NCI-H82 treated with DMSO at 0.1 percent for 48 hours (cell line): ENCODE measurements around the gene LRRN2.
"Not testable (repeated sequence)": the region's sequence is repeated elsewhere in the genome, so short reads cannot be mapped to it uniquely, and the experiment has no call there.

Experiments used
- DNase-seq: peaks from one replicate; lab custom pipeline; 2025; ENCODE audit not compliant: unreplicated experiment; lab: John Stamatoyannopoulos, UW

Gene LRRN2

GRCh38 chr1:204685236-204686006 lies at the start of gene LRRN2:
Gene LRRN2 (minus strand): TSS chr1:204685738. CDS start chr1:204619992, 65,746 bp downstream.
- DNase-seq, result peak; percentile 36

DNA sequence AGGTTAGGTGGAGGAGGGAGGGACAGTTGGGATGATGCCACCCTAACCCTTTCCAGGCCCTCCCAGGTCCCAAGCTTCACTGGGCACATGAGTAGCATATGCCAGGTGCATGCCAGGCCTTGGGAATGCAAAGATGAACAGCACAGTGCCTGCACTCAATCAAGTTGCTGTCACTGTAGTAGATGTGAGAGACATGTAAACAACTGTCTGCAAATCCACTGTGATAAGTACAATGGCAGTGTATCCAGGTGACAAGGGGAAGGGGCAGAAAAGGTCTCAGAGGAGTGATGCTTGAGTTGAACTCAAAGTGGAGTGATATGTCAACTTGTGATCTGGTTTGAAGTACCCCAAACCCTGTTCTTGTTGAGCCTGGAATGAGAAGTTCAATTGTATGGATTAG lies 49.5 kb upstream of the LRRN2 start:
- DNase-seq, result no peak

DNA sequence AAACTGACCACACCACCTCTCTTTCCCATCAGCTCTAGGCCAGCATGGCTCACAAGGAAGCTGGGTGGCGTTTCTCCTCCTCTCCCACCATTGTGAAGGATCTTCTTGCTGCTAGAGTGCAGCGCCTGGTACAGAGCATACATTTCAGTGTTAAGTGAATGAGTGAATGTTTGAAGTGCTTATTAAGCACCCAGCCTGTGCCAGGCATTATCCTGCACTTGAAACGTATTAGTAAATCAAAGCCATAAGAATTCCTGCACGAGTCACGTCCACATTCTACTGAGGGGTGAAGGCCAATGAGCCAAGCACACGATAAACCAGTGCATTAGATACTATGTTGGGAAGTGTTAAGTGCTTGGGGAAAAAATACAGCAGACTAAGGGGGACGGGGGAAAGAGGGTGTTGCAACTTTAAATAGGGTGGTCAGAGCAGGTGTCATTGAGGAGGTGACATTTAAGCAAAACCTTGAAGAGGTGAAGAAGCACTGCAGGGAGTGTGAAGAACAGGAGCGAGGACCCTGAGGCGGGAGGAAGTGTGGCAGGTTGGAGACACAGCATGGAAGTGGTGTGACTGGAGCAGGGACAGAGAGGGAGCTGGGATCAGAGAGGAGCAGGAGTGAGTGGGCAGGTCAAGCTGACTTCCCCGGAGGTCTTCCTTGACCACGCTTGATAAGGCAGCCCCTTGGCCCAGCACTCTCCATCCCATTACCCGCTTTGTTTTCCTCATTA lies 48.5 kb upstream of the LRRN2 start:
- DNase-seq, result no peak

GRCh38 chr1:204733289-204733688 lies 47.8 kb upstream of the LRRN2 start:
- no peak for DNase-seq

- DNase-seq, result peak; percentile 94
Observed at GRCh38 chr1:204731985-204732575, 46.5 kb upstream of the LRRN2 start.

GRCh38 chr1:204731509-204731908 lies 46.0 kb upstream of the LRRN2 start:
- peak; percentile 100 for DNase-seq

GRCh38 chr1:204730826-204731459 lies 45.4 kb upstream of the LRRN2 start:
- no peak for DNase-seq

- DNase-seq, result no peak
Observed at GRCh38 chr1:204729516-204729915, 44.0 kb upstream of the LRRN2 start.

DNA sequence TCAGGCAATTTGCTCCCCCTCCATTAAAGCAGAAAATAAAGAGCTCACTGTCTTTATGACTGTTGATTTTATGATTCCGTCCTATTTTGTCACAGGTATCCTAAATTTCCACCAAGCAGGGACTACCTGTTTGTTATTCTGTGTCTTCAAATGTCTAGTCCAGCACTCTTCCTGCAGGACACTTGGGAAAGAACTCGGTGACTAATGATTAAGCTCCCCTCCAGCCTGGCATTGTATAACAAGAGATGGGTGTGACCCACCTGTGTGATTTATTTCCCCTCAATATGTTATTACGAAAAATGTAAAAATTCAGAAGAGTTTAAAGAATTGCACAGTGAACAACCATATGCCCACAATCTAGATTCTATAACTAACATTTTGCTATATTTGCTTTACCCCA lies 42.9 kb upstream of the LRRN2 start:
- DNase-seq, result no peak

- no peak for DNase-seq
Observed at GRCh38 chr1:204728045-204728444, 42.5 kb upstream of the LRRN2 start.

DNA sequence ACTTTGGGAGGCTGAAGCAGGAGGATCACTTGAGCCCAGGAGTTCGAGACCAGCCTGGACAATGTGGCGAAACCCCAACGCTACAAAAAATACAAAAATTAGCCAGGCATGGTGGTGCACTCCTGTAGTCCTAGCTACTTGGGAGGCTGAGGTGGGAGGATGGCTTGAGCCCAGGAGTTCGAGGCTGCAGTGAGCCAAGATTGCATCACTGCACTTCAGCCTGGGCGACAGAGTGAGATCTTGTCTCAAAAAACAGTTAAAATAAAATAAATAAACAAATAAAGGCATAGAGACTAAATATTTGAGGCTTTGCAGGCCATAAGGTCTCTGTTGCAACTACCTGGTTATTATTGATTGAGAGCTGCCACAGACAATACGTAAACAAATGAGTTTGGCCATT lies 41.9 kb upstream of the LRRN2 start:
- not testable (repeated sequence) for DNase-seq

- no peak for DNase-seq
Observed at GRCh38 chr1:204726478-204726877, 40.9 kb upstream of the LRRN2 start.

- DNase-seq, result peak; percentile 85
Observed at GRCh38 chr1:204725821-204726448, 40.4 kb upstream of the LRRN2 start.

GRCh38 chr1:204723131-204723787 lies 37.7 kb upstream of the LRRN2 start:
- DNase-seq, result no peak

DNA sequence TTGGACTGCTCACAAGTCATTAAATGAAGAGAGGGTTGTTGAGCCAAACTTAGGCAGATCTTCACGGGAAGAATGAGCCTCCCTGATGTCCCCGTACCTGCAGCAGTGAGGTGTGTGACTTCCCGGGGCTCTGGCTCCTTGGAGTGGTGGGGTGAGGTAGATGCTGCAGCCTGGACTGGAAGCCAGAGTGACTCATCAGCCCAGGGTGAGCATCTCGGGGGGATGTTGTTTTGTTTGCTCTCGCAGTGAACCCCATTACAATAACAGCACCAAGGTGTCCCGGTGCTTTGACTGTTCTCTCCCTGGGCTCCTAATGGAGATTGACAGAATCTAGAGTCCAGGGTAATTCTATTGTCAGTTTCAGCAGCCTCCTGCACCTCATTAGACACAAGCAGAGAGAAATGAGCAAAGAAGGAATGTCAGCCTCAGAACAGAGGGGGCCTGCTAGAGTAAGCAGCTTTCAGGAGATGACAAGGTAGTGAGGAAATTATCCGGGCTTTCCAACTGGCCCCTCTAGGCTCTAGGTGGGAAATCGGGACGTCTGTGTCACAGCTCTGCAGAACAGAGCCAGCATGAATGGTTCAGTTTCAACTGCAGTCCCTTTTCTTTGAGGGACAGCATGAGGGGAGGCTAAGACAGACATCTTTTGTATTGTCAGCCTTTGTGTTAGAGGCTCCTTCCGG lies 36.0 kb upstream of the LRRN2 start:
- no peak for DNase-seq

GRCh38 chr1:204716660-204717059 lies 31.1 kb upstream of the LRRN2 start:
- no peak for DNase-seq

DNA sequence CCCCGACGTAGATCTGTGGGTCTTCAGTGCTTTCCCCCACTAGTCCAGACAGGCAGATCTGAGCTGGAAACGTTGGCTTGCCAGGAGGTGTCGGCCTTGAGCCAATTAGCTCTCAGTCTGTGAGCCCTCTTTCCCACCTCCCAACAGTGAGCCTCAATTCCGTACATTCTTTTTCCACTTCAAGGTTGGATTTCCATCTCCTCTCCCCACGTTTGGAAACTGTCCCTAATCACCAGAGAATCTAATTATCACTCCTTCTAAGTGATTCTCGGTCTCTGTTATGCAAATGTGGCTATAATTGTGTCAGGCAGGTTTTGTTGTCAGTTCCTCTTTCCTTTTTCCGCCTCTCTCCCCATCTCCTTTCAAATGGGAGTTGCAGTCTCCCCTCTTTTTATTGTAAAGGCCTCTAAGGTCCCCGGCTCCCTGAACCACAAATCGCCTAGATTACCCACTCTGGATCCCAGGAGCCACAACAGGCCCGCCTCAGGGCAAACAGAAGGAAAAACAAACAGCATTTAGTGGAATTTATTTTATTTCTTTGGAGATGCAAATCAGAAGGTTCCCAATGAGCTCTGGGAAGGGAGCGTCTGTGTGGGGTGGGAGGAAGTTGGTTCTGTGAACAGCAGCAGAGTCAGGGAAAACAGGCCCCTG lies 29.4 kb upstream of the LRRN2 start:
- peak; percentile 91 for DNase-seq

DNA sequence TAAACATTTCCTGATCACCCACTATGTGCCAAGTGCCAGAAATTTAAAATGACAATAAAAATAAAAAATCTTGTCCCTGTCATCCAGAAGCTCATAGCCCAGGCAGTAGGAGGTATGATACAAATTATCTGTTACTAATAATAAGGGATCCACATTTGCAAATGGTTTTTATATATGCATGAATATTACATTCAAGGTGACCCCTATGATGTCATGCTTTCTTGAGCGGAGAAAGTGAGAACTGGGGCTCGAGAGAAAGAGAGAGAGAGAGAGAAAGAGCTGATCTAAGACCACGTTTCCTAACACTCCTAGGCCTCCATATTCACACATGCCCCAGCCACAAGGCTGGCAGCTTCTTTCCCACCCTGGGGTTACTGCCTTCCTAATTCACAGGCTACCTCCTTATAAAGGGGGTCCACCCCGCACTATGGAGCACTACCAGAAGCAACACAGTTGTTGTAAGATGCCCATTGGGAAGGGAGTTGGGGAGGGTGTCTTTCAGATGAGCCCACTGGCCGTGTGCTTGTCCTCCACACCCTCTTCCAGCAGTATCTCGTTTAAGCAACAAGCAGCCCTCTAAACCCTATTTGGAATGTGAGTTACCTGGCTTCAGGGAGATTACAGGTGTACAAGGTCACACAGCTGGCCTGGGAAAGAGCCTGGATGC lies 28.8 kb upstream of the LRRN2 start:
- no peak for DNase-seq

- DNase-seq, result no peak
Observed at GRCh38 chr1:204713541-204713940, 28.0 kb upstream of the LRRN2 start.
